ENCODE data around the gene CFAP54. TPM values are rescaled to one million over a fixed set of nuclear protein-coding genes. Genes with fewer than 3 reads are reported as not detected.
A peak's percentile ranks its signal among the peaks of the same experiment; 100 is the strongest.

The CFAP54 gene
- total RNA-seq (5.1 and 7.1 TPM in 2 replicates), polyA plus RNA-seq (0.62 and 0.93 TPM in 2 replicates), polyA minus RNA-seq (ENCODE audit: low replicate concordance) (0.08 TPM in 1 of 2 replicates, not detected in the other)
- 0.54 and 0.83 TPM in 2 replicates for polyA plus RNA-seq (2012)

DNA sequence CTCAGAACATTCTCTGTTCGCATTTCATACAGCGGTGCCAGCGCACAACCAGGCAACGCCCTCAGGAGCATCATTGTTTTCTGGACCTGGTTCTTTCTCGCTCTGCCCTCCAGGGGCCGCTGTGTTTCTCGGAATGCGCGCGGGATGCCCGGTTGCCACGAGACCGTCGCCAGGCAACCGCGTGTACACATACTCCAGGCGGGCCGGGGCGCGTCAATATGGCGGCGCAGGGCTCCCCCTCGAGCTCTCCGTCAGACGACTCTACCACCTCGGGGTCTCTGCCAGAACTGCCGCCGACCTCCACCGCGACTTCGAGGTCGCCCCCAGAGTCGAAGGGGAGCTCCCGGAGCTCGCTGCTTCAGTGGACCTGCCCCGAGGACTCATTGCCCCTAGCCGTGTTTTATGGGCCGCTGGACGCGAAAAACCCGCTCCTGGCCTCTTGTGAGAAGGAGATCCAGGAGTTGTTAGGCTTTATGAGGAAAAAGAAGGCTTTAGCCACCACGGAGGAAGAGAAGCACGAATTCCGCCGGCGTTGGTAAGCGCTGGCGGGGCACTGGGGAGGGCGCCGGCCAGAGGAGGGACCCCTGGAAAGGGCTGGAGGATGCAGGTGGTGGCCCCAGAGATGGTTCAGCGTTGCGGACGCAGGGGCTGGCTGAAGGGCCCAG is at the start of gene CFAP54:
Gene CFAP54 (plus strand): TSS at position 186 of the 665 bp plus-strand sequence. CDS start 33 bp downstream, at position 219.
- Histone ChIP-seq H4K20me1 (ENCODE audit: control insufficient read depth, extremely low read depth, insufficient read depth, low read length) (no peaks in the 10 kb centered on the region), H2AFZ (ENCODE audit: low read length) (peak within 1 kb of the TSS; percentile 68), H3K4me3 (replicated peaks in 1 of 4; ENCODE audit: control extremely low read depth in 1 of 4, insufficient read depth in 1 of 4, low read depth in 3 of 4, low read length in 4 of 4) (peak within 1 kb of the TSS; percentile 66 to 88 (median 81)), H3K4me2 (ENCODE audit: extremely low read depth, insufficient read depth, low read length) (peak within 1 kb of the TSS; percentile 95), H3K36me3 (ENCODE audit: control insufficient read depth, insufficient read depth, low read length) (no peaks in the 10 kb centered on the region), H3K27ac (ENCODE audit: insufficient read depth, low read length) (peak within 1 kb of the TSS; percentile 99), H3K4me1 (ENCODE audit: control insufficient read depth, extremely low read depth, insufficient read depth, low read length) (peaks cover 7% of the 10 kb centered on the region), H3K9me3 (ENCODE audit: control insufficient read depth, insufficient read depth, low read depth, low read length) (no peaks in the 10 kb centered on the region), H3K79me2 (ENCODE audit: control insufficient read depth, insufficient read depth, low read length) (no peaks in the 10 kb centered on the region), H3K27me3 (ENCODE audit: control insufficient read depth, insufficient read depth, low read length) (no peaks in the 10 kb centered on the region), H3K9ac (ENCODE audit: insufficient read depth, low read length) (peak within 1 kb of the TSS; percentile 98)
- peak; percentile 88 to 92 for DNase-seq (ENCODE audit: low read depth in 2 of 2)
- TF ChIP-seq, protein P1, sequence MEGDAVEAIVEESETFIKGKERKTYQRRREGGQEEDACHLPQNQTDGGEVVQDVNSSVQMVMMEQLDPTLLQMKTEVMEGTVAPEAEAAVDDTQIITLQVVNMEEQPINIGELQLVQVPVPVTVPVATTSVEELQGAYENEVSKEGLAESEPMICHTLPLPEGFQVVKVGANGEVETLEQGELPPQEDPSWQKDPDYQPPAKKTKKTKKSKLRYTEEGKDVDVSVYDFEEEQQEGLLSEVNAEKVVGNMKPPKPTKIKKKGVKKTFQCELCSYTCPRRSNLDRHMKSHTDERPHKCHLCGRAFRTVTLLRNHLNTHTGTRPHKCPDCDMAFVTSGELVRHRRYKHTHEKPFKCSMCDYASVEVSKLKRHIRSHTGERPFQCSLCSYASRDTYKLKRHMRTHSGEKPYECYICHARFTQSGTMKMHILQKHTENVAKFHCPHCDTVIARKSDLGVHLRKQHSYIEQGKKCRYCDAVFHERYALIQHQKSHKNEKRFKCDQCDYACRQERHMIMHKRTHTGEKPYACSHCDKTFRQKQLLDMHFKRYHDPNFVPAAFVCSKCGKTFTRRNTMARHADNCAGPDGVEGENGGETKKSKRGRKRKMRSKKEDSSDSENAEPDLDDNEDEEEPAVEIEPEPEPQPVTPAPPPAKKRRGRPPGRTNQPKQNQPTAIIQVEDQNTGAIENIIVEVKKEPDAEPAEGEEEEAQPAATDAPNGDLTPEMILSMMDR (conservative IDR thresholded peaks at IDR 0.05 in 1 of 2, IDR thresholded peaks at IDR 0.05 in 1 of 2; ENCODE audit: low read depth in 1 of 2, low read length in 2 of 2) = peak; percentile 87 to 89
- TF ChIP-seq EZH2 (IDR thresholded peaks at IDR 0.05; ENCODE audit: low read length, missing control alignments) = no peak

DNA sequence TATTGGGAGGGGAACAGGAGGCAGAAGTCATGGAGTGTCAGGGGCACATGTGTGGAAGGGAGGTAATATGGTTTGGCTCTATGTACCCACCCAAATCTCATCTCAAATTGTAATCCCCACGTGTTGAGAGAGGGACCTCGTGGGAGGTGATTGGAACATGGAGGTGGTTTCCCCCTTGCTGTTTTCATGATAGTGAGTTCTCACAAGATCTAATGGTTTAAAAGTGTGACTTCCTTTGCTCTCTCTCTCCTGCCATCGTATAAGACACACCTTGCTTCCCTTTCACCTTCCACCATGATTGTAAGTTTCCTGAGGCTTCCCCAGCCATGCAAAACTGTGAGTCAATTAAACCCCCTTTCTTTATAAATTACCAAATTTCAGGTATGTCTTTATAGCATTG is 47.6 kb upstream of the CFAP54 start:
- Histone ChIP-seq H4K20me1 (ENCODE audit: control insufficient read depth, extremely low read depth, insufficient read depth, low read length) (no peaks in the 10 kb centered on the region), H3K27ac (ENCODE audit: insufficient read depth, low read length) (no peak overlapping the region), H3K9ac (ENCODE audit: insufficient read depth, low read length) (no peak overlapping the region), H3K36me3 (ENCODE audit: control insufficient read depth, insufficient read depth, low read length) (no peaks in the 10 kb centered on the region), H3K4me3 (replicated peaks in 1 of 4; ENCODE audit: control extremely low read depth in 1 of 4, insufficient read depth in 1 of 4, low read depth in 3 of 4, low read length in 4 of 4) (no peak overlapping the region), H3K27me3 (ENCODE audit: control insufficient read depth, insufficient read depth, low read length) (no peaks in the 10 kb centered on the region), H2AFZ (ENCODE audit: low read length) (no peak overlapping the region), H3K4me2 (ENCODE audit: extremely low read depth, insufficient read depth, low read length) (no peak overlapping the region), H3K4me1 (ENCODE audit: control insufficient read depth, extremely low read depth, insufficient read depth, low read length) (peaks cover 20% of the 10 kb centered on the region), H3K9me3 (ENCODE audit: control insufficient read depth, insufficient read depth, low read depth, low read length) (no peaks in the 10 kb centered on the region), H3K79me2 (ENCODE audit: control insufficient read depth, insufficient read depth, low read length) (no peaks in the 10 kb centered on the region)
- no peak for DNase-seq (ENCODE audit: low read depth in 2 of 2)
- TF ChIP-seq, protein P1 (conservative IDR thresholded peaks at IDR 0.05 in 1 of 2, IDR thresholded peaks at IDR 0.05 in 1 of 2; ENCODE audit: low read depth in 1 of 2, low read length in 2 of 2) = no peak
- no peak for TF ChIP-seq EZH2 (IDR thresholded peaks at IDR 0.05; ENCODE audit: low read length, missing control alignments)

GRCh38 chr12:96442906-96443305 is 46.5 kb upstream of the CFAP54 start:
- H3K4me1 ChIP-seq (ENCODE audit: control insufficient read depth, extremely low read depth, insufficient read depth, low read length) = peaks cover 21% of the 10 kb centered on the region
- no peaks in the 10 kb centered on the region for H3K79me2 ChIP-seq (ENCODE audit: control insufficient read depth, insufficient read depth, low read length)
- no peak overlapping the region for H3K4me2 ChIP-seq (ENCODE audit: extremely low read depth, insufficient read depth, low read length)
- no peak overlapping the region for H3K4me3 ChIP-seq (replicated peaks in 1 of 4; ENCODE audit: control extremely low read depth in 1 of 4, insufficient read depth in 1 of 4, low read depth in 3 of 4, low read length in 4 of 4)
- H3K36me3 ChIP-seq (ENCODE audit: control insufficient read depth, insufficient read depth, low read length) = no peaks in the 10 kb centered on the region
- H3K9ac ChIP-seq (ENCODE audit: insufficient read depth, low read length) = no peak overlapping the region
- no peak overlapping the region for H3K27ac ChIP-seq (ENCODE audit: insufficient read depth, low read length)
- H2AFZ ChIP-seq (ENCODE audit: low read length) = peak overlapping the region; percentile 18
- no peak for DNase-seq (ENCODE audit: low read depth in 2 of 2)
- H3K9me3 ChIP-seq (ENCODE audit: control insufficient read depth, insufficient read depth, low read depth, low read length) = no peaks in the 10 kb centered on the region
- no peaks in the 10 kb centered on the region for H4K20me1 ChIP-seq (ENCODE audit: control insufficient read depth, extremely low read depth, insufficient read depth, low read length)
- no peaks in the 10 kb centered on the region for H3K27me3 ChIP-seq (ENCODE audit: control insufficient read depth, insufficient read depth, low read length)
- TF ChIP-seq, protein P1 (conservative IDR thresholded peaks at IDR 0.05 in 1 of 2, IDR thresholded peaks at IDR 0.05 in 1 of 2; ENCODE audit: low read depth in 1 of 2, low read length in 2 of 2) = no peak
- TF ChIP-seq EZH2 (IDR thresholded peaks at IDR 0.05; ENCODE audit: low read length, missing control alignments) = no peak

Measured in fibroblast of lung (primary cell).